Hematopoietic multipotent progenitor cell treated with erythropoietin and hydrocortisone succinate and interleukin-3 and kit ligand, for 6 days (in vitro differentiated cells): Measurements from ENCODE around the gene SIRPD.
A peak's percentile ranks its signal among the peaks of the same experiment; 100 is the strongest.

Experiments used
- DNase-seq: peaks from one replicate; pipeline ENCODE4 v3.0.0-alpha.2; 2015

SIRPD gene

DNA sequence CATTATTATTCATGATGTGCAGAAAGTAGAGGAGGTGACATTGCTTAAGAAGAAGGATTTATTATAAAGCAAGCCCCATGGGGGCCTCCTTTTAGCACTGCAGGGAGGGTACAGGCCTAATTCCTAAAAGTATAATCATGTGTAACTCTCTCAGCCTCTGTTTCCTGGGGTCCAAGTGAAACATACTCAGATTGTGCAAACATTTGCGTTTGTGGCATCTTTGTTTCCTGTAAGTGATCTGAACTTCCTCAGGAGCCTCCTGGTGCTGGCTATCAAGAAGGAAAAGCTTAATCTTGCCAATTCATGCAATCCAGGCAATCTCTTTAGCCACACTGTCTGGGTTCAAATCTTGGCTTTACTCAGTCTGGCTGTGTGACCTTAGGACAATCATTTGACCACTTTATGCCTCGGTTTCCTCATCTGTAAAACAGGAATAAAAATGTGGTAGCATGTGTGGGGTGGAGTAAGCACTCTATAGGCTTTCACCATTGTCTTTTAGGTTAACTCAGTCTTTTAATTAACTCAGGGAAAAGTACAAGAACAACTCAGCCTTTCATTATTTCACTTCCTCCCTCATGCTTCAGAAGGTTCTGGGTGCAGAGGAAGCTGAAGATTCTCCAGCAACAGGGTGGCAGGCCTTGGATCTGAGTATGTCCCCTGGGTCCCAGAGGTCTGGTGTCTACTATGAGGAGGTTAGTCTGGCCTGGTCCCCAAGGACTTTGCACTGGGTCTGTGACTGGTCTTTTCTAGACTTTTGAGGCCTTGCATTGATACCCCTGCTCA is 65.5 kb downstream of the SIRPD start:
- DNase-seq, result no peak

DNA sequence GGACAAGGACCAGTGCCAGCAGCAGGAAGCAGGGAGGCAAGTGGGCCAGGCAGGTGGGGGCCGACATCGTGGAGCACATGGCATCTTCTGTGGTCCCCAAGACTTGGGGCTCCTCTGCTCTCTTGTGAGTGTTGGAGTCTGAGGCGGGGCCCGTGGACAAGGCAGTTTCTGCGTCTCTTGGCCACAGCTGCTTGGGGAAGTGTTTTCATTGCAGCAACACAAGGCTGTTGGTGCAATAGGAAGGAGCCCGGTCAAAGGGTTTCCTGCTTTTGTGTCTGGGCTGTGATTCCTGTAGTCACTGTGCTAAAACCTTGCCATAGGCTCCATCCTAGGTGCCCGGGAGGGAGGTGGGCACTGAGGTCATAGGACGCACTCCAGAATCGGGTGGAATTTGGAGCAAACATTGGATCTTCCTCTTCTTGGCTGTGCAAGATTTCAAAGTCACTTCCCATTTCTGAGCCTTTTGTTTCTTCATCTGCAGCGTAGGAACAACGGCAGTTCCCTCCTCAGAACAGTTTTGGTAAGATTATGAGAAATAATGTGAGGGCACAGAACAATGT is 66.1 kb downstream of the SIRPD start, which contains the start of gene SIRPB2:
SIRPB2 (minus strand) TSS at position 140 of the 560 bp plus-strand sequence; CDS start at position 79, 61 bp downstream.
- peak; percentile 67 for DNase-seq

- no peak for DNase-seq
Measured at GRCh38 chr20:1490643-1491195, 66.8 kb downstream of the SIRPD start.

DNA sequence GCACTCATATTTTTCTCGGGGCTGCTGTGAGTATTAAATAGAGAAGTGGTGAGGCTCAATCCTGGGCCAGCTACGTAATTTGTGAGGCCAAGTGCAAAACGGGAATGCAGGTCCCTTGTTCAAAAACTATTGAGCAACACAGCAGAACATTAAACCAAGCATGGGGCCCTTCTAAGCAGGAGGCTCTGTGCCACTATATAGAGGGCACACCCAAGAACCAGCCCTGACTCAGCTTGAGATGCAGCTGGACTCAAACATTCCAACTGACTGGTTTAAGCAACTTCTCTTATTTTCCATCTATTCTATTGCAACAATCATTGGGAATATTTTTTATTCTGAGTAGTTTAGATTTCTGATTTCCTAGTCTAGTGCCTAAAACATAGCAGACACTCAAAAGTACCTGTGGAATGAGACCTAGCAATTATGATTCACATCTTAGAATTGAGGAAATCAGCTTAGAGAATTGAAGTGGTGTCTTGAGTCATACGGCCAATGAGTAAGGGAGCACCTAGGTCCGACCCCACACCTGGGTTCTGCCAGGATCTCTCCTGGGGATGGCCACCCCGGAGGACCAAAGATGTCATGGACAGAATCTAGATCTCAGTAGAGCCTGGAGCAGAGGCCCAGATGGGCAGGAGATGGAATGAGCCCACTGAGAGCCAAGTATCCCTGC is 67.6 kb downstream of the SIRPD start:
- DNase-seq, result peak; percentile 56

DNA sequence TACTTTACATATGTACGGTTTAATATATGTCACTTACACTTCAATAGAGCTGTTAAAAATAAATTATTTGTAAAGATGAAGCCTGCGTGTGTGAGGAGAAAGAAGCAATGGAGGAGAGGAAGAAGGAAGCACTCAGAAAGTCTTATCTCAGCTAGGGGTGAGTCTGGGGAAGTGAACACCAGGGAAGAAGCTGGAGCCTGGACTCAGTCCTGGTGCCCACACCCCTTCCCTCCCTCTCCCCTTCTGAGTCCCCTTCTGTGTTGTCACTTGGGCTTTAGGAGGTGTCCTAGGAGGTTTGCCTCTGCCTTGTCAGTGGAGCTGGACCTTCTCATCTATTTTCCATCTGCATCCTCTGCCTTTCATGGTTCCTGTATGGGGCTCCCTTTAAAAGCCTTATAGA is 68.2 kb downstream of the SIRPD start:
- DNase-seq, result no peak

DNA sequence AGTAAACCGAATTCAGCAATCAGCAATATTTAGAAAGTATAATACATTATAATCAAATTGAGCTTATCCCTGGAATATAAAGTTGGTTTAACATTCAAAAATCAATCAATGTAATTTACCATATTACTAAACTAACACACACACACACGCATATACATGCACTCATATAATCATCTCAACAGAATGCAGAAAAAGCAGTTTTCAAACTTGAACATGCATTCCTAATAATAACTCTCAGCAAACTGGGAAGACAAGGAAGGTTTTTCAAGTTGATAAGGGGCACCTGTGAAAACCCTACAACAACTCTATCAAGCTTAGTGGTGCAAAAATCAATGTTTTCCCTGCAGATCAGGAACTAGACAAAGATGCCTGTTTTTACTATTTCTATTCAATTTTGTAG is 70.9 kb downstream of the SIRPD start:
- no peak for DNase-seq

GRCh38 chr20:1484438-1485116 is 72.9 kb downstream of the SIRPD start:
- DNase-seq, result no peak
